Measurements from ENCODE around the gene MAB21L4. TPM values are rescaled to one million over a fixed set of nuclear protein-coding genes. Genes with fewer than 3 reads are reported as not detected.

Gene MAB21L4
- total and polyA plus RNA-seq, 5 experiments from 2014 or later, result not detected

DNA sequence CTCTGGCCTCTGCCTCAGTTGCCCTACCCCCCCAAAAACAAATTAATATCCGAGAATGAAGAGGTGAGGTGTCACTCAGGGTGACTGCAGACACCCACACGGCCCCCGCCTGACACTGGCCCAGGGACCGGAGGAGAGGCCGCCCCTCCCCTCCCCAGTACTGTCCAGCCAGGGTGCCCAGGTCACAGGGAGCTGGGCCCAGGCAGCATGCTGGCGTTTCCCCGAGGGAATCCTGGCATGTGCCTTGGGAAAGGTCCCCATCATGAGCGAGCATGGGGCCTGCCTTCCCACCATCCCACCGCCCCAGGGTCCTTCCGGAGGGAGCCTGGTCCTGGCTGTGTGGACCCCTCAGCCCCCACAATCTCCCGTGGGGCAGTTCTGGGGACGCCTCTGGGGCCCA lies 3.0 kb downstream of the MAB21L4 start:
- Mint-ChIP-seq H3K4me1 (peaks cover 0 to 4% (median 1%) of the 10 kb centered on the region in 4 donors), H3K27me3 (peaks cover 0 to 6% (median 0%) of the 10 kb centered on the region in 5 donors), H3K36me3 (no peaks in the 10 kb centered on the region), H3K27ac (no peak overlapping the region), H3K9me3 (no peaks in the 10 kb centered on the region), H3K4me3 (no peak overlapping the region)
- POLR2A ChIA-PET, result interaction anchor here (0.7 kb wide), 1 partner anchor 894 kb away, joined by 3 read pairs; no protein-coding TSS in a partner anchor
- ATAC-seq (no peak), DNase-seq (no peak)

- Mint-ChIP-seq H3K27me3 (peaks cover 0 to under 1% (median 0%) of the 10 kb centered on the region in 5 donors), H3K4me1 (peaks cover 0 to 4% (median 1%) of the 10 kb centered on the region in 4 donors), H3K36me3 (no peaks in the 10 kb centered on the region), H3K4me3 (no peak overlapping the region), H3K27ac (no peak overlapping the region), H3K9me3 (no peaks in the 10 kb centered on the region)
- POLR2A ChIA-PET, result no interaction called here
- DNase-seq, result no peak
- no peak for ATAC-seq
Observed at GRCh38 chr2:240892356-240892755, 3.6 kb downstream of the MAB21L4 start.

- no peaks in the 10 kb centered on the region for H3K9me3 Mint-ChIP-seq
- ATAC-seq (no peak), DNase-seq (no peak)
- POLR2A ChIA-PET, result interaction anchor here (1.5 kb wide), 1 partner anchor 23 kb away, joined by 3 read pairs; no protein-coding TSS in a partner anchor
- no peak overlapping the region for H3K4me3 Mint-ChIP-seq
- H3K4me1 Mint-ChIP-seq, result peaks cover 0 to 4% (median 1%) of the 10 kb centered on the region in 4 donors
- no peaks in the 10 kb centered on the region for H3K36me3 Mint-ChIP-seq
- H3K27me3 Mint-ChIP-seq, result no peaks in the 10 kb centered on the region
- peak overlapping the region in 1 of 10 donors; percentile 18 for H3K27ac Mint-ChIP-seq
Observed at GRCh38 chr2:240891492-240892340, 4.2 kb downstream of the MAB21L4 start.

DNA sequence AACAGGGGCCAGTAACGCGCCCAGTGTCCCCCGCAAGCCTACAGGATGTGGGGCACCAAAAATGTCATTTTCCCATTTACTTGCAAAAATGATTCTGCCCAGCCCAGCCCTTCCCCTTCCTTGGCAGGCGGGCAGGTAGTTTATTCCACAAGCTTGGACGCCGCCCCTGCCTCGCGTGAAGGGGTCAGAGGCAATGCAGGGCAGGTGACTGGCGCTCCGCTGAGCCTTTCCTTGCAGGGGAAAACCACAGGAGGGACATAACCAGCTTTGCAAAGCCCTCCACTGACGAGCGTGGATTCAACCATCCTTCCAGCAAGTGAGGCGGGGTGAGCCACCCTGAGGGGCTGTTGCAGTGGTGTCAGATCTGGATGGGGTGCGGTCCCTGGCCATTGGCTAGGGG lies 5.3 kb downstream of the MAB21L4 start:
- Mint-ChIP-seq H3K27me3 (no peaks in the 10 kb centered on the region), H3K9me3 (no peaks in the 10 kb centered on the region), H3K36me3 (no peaks in the 10 kb centered on the region), H3K4me3 (no peak overlapping the region), H3K27ac (no peak overlapping the region), H3K4me1 (peaks cover 0 to 4% (median 1%) of the 10 kb centered on the region in 4 donors)
- no peak for ATAC-seq
- no peak for DNase-seq
- POLR2A ChIA-PET, result interaction anchor here (0.6 to 1.5 kb wide), 2 partner anchors 24 to 204 kb away, joined by 3 to 4 read pairs; no protein-coding TSS in a partner anchor

- peak in 1 of 10 donors; percentile 2 for DNase-seq
- POLR2A ChIA-PET, result interaction anchor here (0.6 to 1.5 kb wide), 2 partner anchors 25 to 205 kb away, joined by 3 to 4 read pairs; no protein-coding TSS in a partner anchor
- H3K4me3 Mint-ChIP-seq, result no peak overlapping the region
- peaks cover 0 to 4% (median 2%) of the 10 kb centered on the region in 4 donors for H3K4me1 Mint-ChIP-seq
- H3K36me3 Mint-ChIP-seq, result no peaks in the 10 kb centered on the region
- H3K9me3 Mint-ChIP-seq, result no peaks in the 10 kb centered on the region
- H3K27me3 Mint-ChIP-seq, result no peaks in the 10 kb centered on the region
- no peak for ATAC-seq
- no peak overlapping the region for H3K27ac Mint-ChIP-seq
Observed at GRCh38 chr2:240889601-240890560, 6.1 kb downstream of the MAB21L4 start.

GRCh38 chr2:240888890-240889573 lies 6.9 kb downstream of the MAB21L4 start:
- DNase-seq (no peak), ATAC-seq (no peak)
- POLR2A ChIA-PET, result no interaction called here
- H3K36me3 Mint-ChIP-seq, result no peaks in the 10 kb centered on the region
- no peak overlapping the region for H3K4me3 Mint-ChIP-seq
- no peaks in the 10 kb centered on the region for H3K9me3 Mint-ChIP-seq
- peaks cover 0 to 4% (median 2%) of the 10 kb centered on the region in 4 donors for H3K4me1 Mint-ChIP-seq
- no peak overlapping the region for H3K27ac Mint-ChIP-seq
- no peaks in the 10 kb centered on the region for H3K27me3 Mint-ChIP-seq

GRCh38 chr2:240888130-240888889 lies 7.6 kb downstream of the MAB21L4 start:
- Mint-ChIP-seq H3K27me3 (no peaks in the 10 kb centered on the region), H3K36me3 (no peaks in the 10 kb centered on the region), H3K4me1 (peaks cover 0 to 2% (median 0%) of the 10 kb centered on the region in 4 donors), H3K9me3 (no peaks in the 10 kb centered on the region), H3K27ac (no peak overlapping the region), H3K4me3 (no peak overlapping the region)
- POLR2A ChIA-PET, result no interaction called here
- DNase-seq (no peak), ATAC-seq (no peak)

- peaks cover 0 to 2% (median 0%) of the 10 kb centered on the region in 4 donors for H3K4me1 Mint-ChIP-seq
- H3K9me3 Mint-ChIP-seq, result no peaks in the 10 kb centered on the region
- POLR2A ChIA-PET, result no interaction called here
- DNase-seq (no peak), ATAC-seq (no peak)
- H3K4me3 Mint-ChIP-seq, result no peak overlapping the region
- H3K27me3 Mint-ChIP-seq, result no peaks in the 10 kb centered on the region
- H3K27ac Mint-ChIP-seq, result no peak overlapping the region
- H3K36me3 Mint-ChIP-seq, result no peaks in the 10 kb centered on the region
Observed at GRCh38 chr2:240887631-240888030, 8.3 kb downstream of the MAB21L4 start.

DNA sequence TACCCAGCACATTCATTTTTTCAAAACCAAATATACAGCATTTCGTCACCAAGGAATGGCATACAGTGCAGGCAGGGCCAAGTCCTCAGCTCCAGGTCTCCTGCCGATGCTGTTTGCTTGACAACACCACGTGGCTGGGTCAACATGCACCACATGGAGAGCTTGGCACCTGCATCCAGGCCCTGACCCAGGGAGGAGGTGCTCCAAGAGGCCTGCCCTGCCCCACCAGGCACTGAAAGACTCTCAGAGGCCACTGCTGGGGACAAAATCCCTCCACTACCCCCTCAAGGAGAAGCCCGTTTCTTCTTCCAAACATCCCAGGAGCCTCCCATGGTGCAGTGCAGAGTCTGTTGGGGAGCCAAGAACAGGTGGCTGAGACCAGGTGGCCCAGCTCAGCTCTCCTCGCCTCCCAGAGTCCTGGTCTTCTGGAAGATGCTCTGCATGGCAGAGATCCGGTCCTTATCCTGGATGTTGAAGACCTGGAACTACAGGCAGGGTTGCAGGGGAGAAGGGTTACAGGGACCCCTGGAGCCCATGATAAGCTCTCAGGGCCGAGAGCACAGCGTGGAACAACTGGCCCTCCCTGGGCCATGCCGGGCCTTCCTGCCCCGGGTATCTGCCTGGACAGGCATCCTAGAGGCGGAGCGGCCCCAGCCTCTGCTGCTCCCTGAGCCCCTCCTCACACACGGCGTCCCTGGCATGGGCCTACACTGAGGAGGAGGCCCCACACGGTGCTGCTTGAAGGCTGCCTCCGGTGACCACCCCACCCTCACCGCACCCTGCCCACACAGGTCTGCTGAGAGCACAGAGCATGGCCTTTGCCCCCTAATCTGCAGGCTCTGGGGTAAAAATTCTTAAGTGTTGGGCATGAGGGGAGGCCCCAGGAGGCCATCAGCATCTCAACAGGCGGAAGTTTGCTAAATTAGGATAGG lies 9.0 kb downstream of the MAB21L4 start:
- DNase-seq, result no peak
- H3K36me3 Mint-ChIP-seq, result no peaks in the 10 kb centered on the region
- no peak for ATAC-seq
- no peak overlapping the region for H3K4me3 Mint-ChIP-seq
- H3K9me3 Mint-ChIP-seq, result no peaks in the 10 kb centered on the region
- H3K27ac Mint-ChIP-seq, result no peak overlapping the region
- H3K27me3 Mint-ChIP-seq, result no peaks in the 10 kb centered on the region
- peaks cover 0 to 2% (median 0%) of the 10 kb centered on the region in 4 donors for H3K4me1 Mint-ChIP-seq
- POLR2A ChIA-PET, result no interaction called here

DNA sequence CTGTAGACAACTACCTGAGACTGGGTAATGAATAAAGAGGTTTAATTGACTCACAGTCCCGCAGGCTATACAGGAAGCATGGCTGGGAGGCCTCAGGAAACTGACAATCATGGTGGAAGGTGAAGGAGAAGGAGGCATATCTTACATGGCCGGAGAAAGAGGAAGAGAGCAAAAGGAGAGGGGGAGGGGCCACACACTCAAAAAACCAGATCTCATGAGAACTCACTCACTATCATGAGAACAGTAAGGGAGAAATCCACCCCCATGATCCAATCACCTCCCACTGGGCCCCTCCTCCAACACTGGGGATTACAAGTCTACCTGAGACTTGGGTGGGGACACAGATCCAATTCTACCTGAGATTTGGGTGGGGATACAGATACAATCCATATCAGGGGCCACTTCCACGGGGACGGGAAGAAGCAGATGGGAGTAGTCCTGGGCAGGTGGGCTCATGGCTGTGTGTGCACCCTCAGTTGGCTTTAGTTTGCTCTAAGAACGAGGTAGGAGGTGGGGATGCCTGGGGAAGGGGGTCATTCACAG lies 9.9 kb downstream of the MAB21L4 start:
- POLR2A ChIA-PET, result no interaction called here
- H3K27me3 Mint-ChIP-seq, result no peaks in the 10 kb centered on the region
- H3K4me1 Mint-ChIP-seq, result peaks cover 0 to 2% (median 0%) of the 10 kb centered on the region in 4 donors
- no peak overlapping the region for H3K4me3 Mint-ChIP-seq
- no peaks in the 10 kb centered on the region for H3K36me3 Mint-ChIP-seq
- no peak for DNase-seq
- ATAC-seq, result no peak
- H3K9me3 Mint-ChIP-seq, result no peaks in the 10 kb centered on the region
- H3K27ac Mint-ChIP-seq, result no peak overlapping the region

DNA sequence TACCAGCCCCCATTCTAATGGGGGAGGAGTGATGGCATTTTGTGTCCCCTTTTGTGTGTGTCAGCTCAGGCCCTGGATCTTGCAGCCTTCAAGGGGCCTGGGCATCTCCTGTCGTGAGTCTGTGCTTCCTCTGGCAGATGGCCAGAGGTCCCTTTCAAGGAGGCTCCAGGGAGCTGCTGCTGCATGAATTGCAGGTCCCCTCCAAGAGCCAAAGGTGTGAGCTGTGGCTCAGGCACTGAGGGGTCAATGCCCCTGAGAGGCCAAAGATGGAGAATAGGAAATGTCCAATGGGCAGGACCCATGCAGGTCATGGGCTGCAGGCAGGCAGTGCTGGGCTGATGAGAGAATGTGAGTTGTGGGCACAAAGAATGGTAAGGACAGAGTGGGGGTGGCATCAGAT lies 10.4 kb downstream of the MAB21L4 start:
- no peaks in the 10 kb centered on the region for H3K36me3 Mint-ChIP-seq
- no peaks in the 10 kb centered on the region for H3K9me3 Mint-ChIP-seq
- no peak overlapping the region for H3K27ac Mint-ChIP-seq
- POLR2A ChIA-PET, result no interaction called here
- no peak overlapping the region for H3K4me3 Mint-ChIP-seq
- H3K27me3 Mint-ChIP-seq, result no peaks in the 10 kb centered on the region
- DNase-seq (no peak), ATAC-seq (no peak)
- H3K4me1 Mint-ChIP-seq, result peaks cover 0 to 2% (median 0%) of the 10 kb centered on the region in 4 donors

Measured in naive thymus-derived CD8-positive, alpha-beta T cell (primary cell).